PC-9 (cell line): ENCODE results near the gene DPM2. TPM values are rescaled to one million over a fixed set of nuclear protein-coding genes. Genes with fewer than 3 reads are reported as not detected.
A peak's percentile ranks its signal among the peaks of the same experiment; 100 is the strongest.

ENCODE experiments used
- BruUV-seq: library from RNA; stranded (reverse); fragments of 400-500 nt; replicated peaks from 2 replicates; lab custom pipeline; 2021; lab: Mats Ljungman, UMichigan
- CTCF ChIA-PET: fragments of 300-600 bp; sonication (Branson Sonifier 250); formaldehyde crosslinking; loops from one replicate; lab custom pipeline; 2022; ENCODE audit warnings: antibody characterized with exemption; lab: Charles Lee
- POLR2A ChIA-PET: fragments of 300-600 bp; sonication (Branson Sonifier 250); formaldehyde crosslinking; loops from one replicate; lab custom pipeline; 2022; ENCODE audit warnings: antibody characterized with exemption; ENCODE audit not compliant: unreplicated experiment; lab: Charles Lee
- DNase-seq, 2 experiments: peaks; one replicate each; pipeline versions ENCODE4 v3.0.0 to v3.0.0-alpha.2; 2015 to 2022; ENCODE audit warnings: mixed read lengths in 1 of 2
- H2AFZ ChIP-seq: fragments of 200-600 bp; sonication (generic); 2 replicates; pipeline ENCODE4 v1.8.1; 2017; ENCODE audit warnings: antibody characterized with exemption
- H3F3A ChIP-seq: fragments of 200-600 bp; sonication (generic); 2 replicates; pipeline ENCODE4 v1.8.1; 2017; ENCODE audit warnings: antibody characterized with exemption, mild to moderate bottlenecking, low read depth; ENCODE audit not compliant: insufficient read depth
- H3K27ac ChIP-seq: fragments of 200-600 bp; sonication (generic); 2 replicates; pipeline ENCODE4 v1.6.1; 2016; ENCODE audit warnings: mixed run types
- H3K27me3 ChIP-seq: fragments of 200-600 bp; sonication (generic); 2 replicates; pipeline ENCODE4 v1.6.1; 2016; ENCODE audit warnings: low read depth, mixed run types; ENCODE audit not compliant: insufficient read depth
- H3K36me3 ChIP-seq: fragments of 200-600 bp; sonication (generic); 2 replicates; pipeline ENCODE4 v1.6.1; 2016; ENCODE audit warnings: low read depth, mixed run types
- H3K4me1 ChIP-seq: fragments of 200-600 bp; sonication (generic); replicated peaks from 2 replicates; pipeline ENCODE4 v1.6.1; 2016; ENCODE audit warnings: mixed run types; ENCODE audit not compliant: insufficient read depth
- H3K4me2 ChIP-seq: fragments of 200-600 bp; sonication (generic); 2 replicates; pipeline ENCODE4 v1.6.1; 2017; ENCODE audit warnings: mixed run types
- H3K4me3 ChIP-seq: fragments of 200-600 bp; sonication (generic); 2 replicates; pipeline ENCODE4 v1.6.1; 2016; ENCODE audit warnings: mixed run types
- H3K79me2 ChIP-seq: fragments of 200-600 bp; sonication (generic); 2 replicates; pipeline ENCODE4 v1.6.1; 2017; ENCODE audit warnings: low read depth, mixed run types
- H3K9me2 ChIP-seq: fragments of 200-600 bp; sonication (generic); 2 replicates; pipeline ENCODE4 v1.8.1; 2017; ENCODE audit warnings: mild to moderate bottlenecking; ENCODE audit not compliant: insufficient read depth
- H3K9me3 ChIP-seq: fragments of 200-600 bp; sonication (generic); 2 replicates; pipeline ENCODE4 v1.8.1; 2016; ENCODE audit warnings: low read depth; ENCODE audit not compliant: insufficient read depth
- H4K20me1 ChIP-seq: fragments of 200-600 bp; sonication (generic); 2 replicates; pipeline ENCODE4 v1.8.1; 2017; ENCODE audit not compliant: insufficient read depth
- EZH2 ChIP-seq: fragments of 200-600 bp; sonication (generic); IDR thresholded peaks from 2 replicates; pipeline ENCODE4 v1.8.0; 2017; ENCODE audit warnings: antibody characterized with exemption, low read depth
- intact Hi-C: fragments of 100-400 bp; cut with micrococcal nuclease; formaldehyde crosslinking; loops from one replicate; pipeline ENCODE4 v1.10.0; 2022; ENCODE audit not compliant: unreplicated experiment
- total RNA-seq: library from RNA; stranded (reverse); gene quantifications from 2 replicates; pipeline ENCODE4 v1.2.3, GENCODE V29; 2021
- TF ChIP-seq, protein P1 (sequence below): fragments of 200-600 bp; sonication (generic); conservative IDR thresholded peaks from 2 replicates; pipeline ENCODE4 v1.6.1; 2017; ENCODE audit warnings: mixed run types, antibody characterized with exemption, mild to moderate bottlenecking, moderate library complexity

The DPM2 gene
- total RNA-seq, 1 experiment from 2014 or later, result 79.4 TPM

DNA sequence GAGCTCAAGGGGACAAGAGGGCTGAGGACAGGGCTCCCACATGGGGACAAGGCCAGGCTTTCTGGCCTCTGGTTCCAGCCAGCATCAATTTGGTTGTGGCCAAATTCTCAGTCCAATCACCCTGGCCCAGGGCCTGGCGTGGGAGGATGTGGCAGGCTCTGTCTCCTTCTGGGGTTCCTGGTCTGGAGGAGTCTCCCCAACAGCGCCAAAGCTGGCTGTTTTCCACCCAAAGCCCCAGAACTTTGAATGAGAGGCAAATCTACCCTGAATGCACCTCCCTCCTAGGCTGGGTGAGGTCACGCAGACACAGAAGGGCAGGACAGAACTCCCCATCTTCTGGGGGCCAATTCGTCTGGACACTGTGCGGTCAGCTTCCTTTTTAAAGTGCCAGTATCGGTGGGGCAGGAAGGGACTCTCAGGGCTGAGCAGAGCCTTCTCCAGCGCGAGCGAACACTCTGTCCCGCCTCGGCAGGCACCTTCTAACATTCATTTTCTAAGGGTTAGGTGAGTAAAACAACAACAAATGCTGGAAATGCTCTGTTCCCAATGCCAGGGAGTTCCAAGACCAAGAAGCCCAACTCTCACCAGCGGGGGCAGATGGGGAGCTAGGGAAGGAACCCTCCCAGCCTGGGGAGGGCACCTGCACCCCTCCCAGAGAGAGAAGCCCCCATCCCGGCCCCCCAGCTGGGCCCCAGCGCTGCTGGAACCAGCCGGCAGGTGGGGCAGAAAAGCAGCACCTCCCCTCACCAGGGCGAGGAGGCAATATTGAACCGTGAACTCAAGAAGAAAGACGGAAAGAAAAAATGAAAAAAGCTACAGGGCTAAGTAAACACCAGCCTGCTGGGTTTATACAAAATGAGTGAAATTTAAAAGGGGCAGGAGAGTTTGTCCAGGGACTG lies 3.7 kb upstream of the DPM2 start:
- ChIA-PET CTCF (interaction anchor here (0.6 to 0.8 kb wide), 2 partner anchors 92 to 170 kb away, joined by 3 read pairs; no protein-coding TSS in a partner anchor), POLR2A (no interaction called here)
- H4K20me1 ChIP-seq, result peaks cover 5% of the 10 kb centered on the region
- H3K9me2 ChIP-seq, result no peaks in the 10 kb centered on the region
- H3K4me2 ChIP-seq, result no peak overlapping the region
- H3K4me1 ChIP-seq, result peaks cover 7% of the 10 kb centered on the region
- H3K9me3 ChIP-seq, result no peaks in the 10 kb centered on the region
- no peak overlapping the region; the same call in 1 of the 2 replicates for H3K27ac ChIP-seq
- peaks cover 63% of the 10 kb centered on the region for H3F3A ChIP-seq
- no peak overlapping the region for H2AFZ ChIP-seq
- TF ChIP-seq, protein P1, sequence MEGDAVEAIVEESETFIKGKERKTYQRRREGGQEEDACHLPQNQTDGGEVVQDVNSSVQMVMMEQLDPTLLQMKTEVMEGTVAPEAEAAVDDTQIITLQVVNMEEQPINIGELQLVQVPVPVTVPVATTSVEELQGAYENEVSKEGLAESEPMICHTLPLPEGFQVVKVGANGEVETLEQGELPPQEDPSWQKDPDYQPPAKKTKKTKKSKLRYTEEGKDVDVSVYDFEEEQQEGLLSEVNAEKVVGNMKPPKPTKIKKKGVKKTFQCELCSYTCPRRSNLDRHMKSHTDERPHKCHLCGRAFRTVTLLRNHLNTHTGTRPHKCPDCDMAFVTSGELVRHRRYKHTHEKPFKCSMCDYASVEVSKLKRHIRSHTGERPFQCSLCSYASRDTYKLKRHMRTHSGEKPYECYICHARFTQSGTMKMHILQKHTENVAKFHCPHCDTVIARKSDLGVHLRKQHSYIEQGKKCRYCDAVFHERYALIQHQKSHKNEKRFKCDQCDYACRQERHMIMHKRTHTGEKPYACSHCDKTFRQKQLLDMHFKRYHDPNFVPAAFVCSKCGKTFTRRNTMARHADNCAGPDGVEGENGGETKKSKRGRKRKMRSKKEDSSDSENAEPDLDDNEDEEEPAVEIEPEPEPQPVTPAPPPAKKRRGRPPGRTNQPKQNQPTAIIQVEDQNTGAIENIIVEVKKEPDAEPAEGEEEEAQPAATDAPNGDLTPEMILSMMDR, result no peak
- no peak for TF ChIP-seq EZH2
- H3K4me3 ChIP-seq, result no peak overlapping the region
- H3K27me3 ChIP-seq, result no peaks in the 10 kb centered on the region
- no peak for DNase-seq
- H3K36me3 ChIP-seq, result peaks cover 25% of the 10 kb centered on the region; the same call in 1 of the 2 replicates
- H3K79me2 ChIP-seq, result peaks cover 12% of the 10 kb centered on the region
- intact Hi-C loops, result no loop called here
- no TSS peak for BruUV-seq

DNA sequence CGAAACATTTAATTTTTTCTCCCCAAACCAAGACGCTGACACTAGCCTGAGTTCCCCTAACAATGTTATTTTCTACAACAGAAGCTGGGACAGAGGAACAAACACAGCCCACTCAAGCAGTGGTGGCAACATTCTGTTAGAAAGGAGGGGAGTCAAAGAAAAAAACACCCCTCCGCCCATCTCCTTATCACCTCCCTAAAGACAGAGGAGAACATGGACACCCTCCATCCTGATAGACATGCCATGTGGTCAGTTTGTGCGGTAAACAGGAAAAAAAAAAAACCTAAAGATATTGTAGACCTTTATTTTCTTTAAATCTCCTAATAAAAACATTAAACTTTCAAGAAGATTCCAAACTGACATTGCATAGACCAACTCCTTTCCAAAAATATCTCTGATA lies 2.9 kb upstream of the DPM2 start:
- Histone ChIP-seq H3K36me3 (peaks cover 25% of the 10 kb centered on the region; the same call in 1 of the 2 replicates), H3K4me2 (no peak overlapping the region), H3K27ac (no peak overlapping the region; the same call in 1 of the 2 replicates), H3K9me3 (no peaks in the 10 kb centered on the region), H3K9me2 (no peaks in the 10 kb centered on the region), H3F3A (peaks cover 63% of the 10 kb centered on the region), H2AFZ (no peak overlapping the region), H3K79me2 (peaks cover 19% of the 10 kb centered on the region), H4K20me1 (peaks cover 5% of the 10 kb centered on the region), H3K27me3 (no peaks in the 10 kb centered on the region), H3K4me1 (peaks cover 12% of the 10 kb centered on the region), H3K4me3 (no peak overlapping the region)
- DNase-seq, result no peak
- TF ChIP-seq, protein P1, result no peak
- no peak for TF ChIP-seq EZH2
- ChIA-PET CTCF (interaction anchor here (0.8 kb wide), 1 partner anchor 170 kb away, joined by 3 read pairs; no protein-coding TSS in a partner anchor), POLR2A (no interaction called here)
- BruUV-seq, result no TSS peak
- intact Hi-C loops, result no loop called here

DNA sequence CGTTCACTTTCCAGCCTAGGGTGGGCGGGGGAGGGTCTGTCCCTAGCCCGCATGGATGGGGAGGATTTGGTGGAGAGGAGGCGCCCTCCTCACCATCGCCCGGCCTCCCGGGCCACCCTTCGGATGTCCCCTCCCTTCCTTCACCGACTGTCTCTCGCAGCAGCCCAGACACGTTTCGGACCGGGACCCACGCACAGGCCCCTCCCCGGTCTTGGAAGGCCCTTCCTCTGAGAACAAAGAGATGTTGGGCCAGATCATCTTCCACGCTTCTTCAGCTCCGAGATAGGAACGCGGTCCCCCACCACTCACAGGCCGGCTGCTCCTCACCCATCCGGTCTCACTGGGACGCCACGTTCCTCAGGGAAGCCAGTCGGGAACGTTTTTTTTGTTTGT lies 640 bp upstream of the DPM2 start:
- H3K27ac ChIP-seq, result no peak overlapping the region
- POLR2A ChIA-PET, result interaction anchor here (0.6 kb wide), 1 partner anchor 68 kb away, joined by 4 read pairs; no protein-coding TSS in a partner anchor

More for the DNA sequence above, 640 bp upstream of the DPM2 start:
- Histone ChIP-seq H3K9me3 (no peaks in the 10 kb centered on the region), H3K4me3 (peak overlapping the region; percentile 83; the same call in 1 of the 2 replicates), H2AFZ (no peak overlapping the region), H3K36me3 (peaks cover 11% of the 10 kb centered on the region; the same call in 1 of the 2 replicates), H3K4me1 (peaks cover 12% of the 10 kb centered on the region), H4K20me1 (peaks cover 5% of the 10 kb centered on the region), H3K4me2 (peak overlapping the region; percentile 92), H3K79me2 (peaks cover 30% of the 10 kb centered on the region), H3F3A (peaks cover 47% of the 10 kb centered on the region), H3K9me2 (no peaks in the 10 kb centered on the region), H3K27me3 (no peaks in the 10 kb centered on the region)
- intact Hi-C loops, result no loop called here
- TF ChIP-seq EZH2, result no peak
- TF ChIP-seq, protein P1, result no peak
- BruUV-seq, result no TSS peak
- no peak for DNase-seq
- CTCF ChIA-PET, result no interaction called here
